HepG2 (cell line): ENCODE data around the gene TPI1. TPM values are rescaled to one million over a fixed set of nuclear protein-coding genes. Genes with fewer than 3 reads are reported as not detected.
A peak's percentile ranks its signal among the peaks of the same experiment; 100 is the strongest.

Experiments used
- BRD4 ChIP-seq: sonication (generic); formaldehyde crosslinking; IDR thresholded peaks from 2 replicates; pipeline ENCODE4 v1.4.0; 2020; ENCODE audit warnings: missing genetic modification reagents
- HCFC1 ChIP-seq: fragments of 150-350 bp; IDR thresholded peaks from 2 replicates; pipeline ENCODE4 v1.6.1; 2014; ENCODE audit warnings: low read depth, low read length
- HNRNPUL1 ChIP-seq: fragments of 200-400 bp; formaldehyde crosslinking; IDR thresholded peaks from 2 replicates; pipeline ENCODE4 v1.6.1; 2017; ENCODE audit warnings: low read depth, mild to moderate bottlenecking, low read length, moderate library complexity
- IKZF4 ChIP-seq: sonication (generic); formaldehyde crosslinking; IDR thresholded peaks from 2 replicates; pipeline ENCODE4 v1.5.1; 2020; ENCODE audit warnings: borderline replicate concordance, mild to moderate bottlenecking, low read depth, missing genetic modification reagents; ENCODE audit errors: not compliant biosample characterization
- KLF16 ChIP-seq, 2 experiments: sonication (generic) in 1 of 2; formaldehyde crosslinking in 1 of 2; IDR thresholded peaks; 2 replicates each; pipeline versions ENCODE4 v1.6.1 to v1.8.0; 2016 to 2023; ENCODE audit warnings: missing genetic modification reagents in 2 of 2, missing compliant biosample characterization in 1 of 2
- PLRG1 ChIP-seq: fragments of 450-650 bp; conservative IDR thresholded peaks from 2 replicates; pipeline ENCODE4 v1.6.1; 2016
- REL ChIP-seq: sonication (generic); formaldehyde crosslinking; conservative IDR thresholded peaks from 2 replicates; pipeline ENCODE4 v1.8.0; 2022; ENCODE audit warnings: mild to moderate bottlenecking, missing genetic modification reagents, moderate library complexity
- REPIN1 ChIP-seq: sonication (generic); formaldehyde crosslinking; IDR thresholded peaks from 2 replicates; pipeline ENCODE4 v1.8.0; 2022; ENCODE audit warnings: missing genetic modification reagents, low read depth, mild to moderate bottlenecking, borderline replicate concordance
- U2AF2 ChIP-seq: fragments of 200-400 bp; formaldehyde crosslinking; IDR thresholded peaks from 2 replicates; pipeline ENCODE4 v1.6.1; 2017; ENCODE audit warnings: low read depth, mild to moderate bottlenecking, low read length
- ZMYM2 ChIP-seq: sonication (generic); formaldehyde crosslinking; IDR thresholded peaks from 2 replicates; pipeline ENCODE4 v1.8.0; 2022; ENCODE audit warnings: mild to moderate bottlenecking, missing genetic modification reagents
- ZNF263 ChIP-seq: sonication (generic); formaldehyde crosslinking; IDR thresholded peaks from 2 replicates; pipeline ENCODE4 v1.4.0; 2020; ENCODE audit warnings: missing genetic modification reagents
- polyA plus RNA-seq, 8 experiments: library from polyadenylated mRNA; depleted of rRNA in 3 of 8; stranded (reverse) in 7 of 8; unstranded in 1 of 8; fragments of >200 nt; fragmentation: Illumina TruSeq in 4 of 8; extraction: Trizol in 4 of 8; gene quantifications; 2 replicates each; pipeline versions ENCODE4 v1.2.1 to v1.2.3, GENCODE V29; 2011 to 2016; ENCODE audit warnings: low read depth in 4 of 8, missing spikeins in 1 of 8, mixed read lengths in 1 of 8; ENCODE audit not compliant: insufficient read depth in 1 of 8
- total RNA-seq, 5 experiments: library from RNA; depleted of rRNA; stranded (reverse); fragments of >200 nt; fragmentation: Illumina TruSeq; extraction: Trizol; gene quantifications; 2 replicates each; pipeline ENCODE4 v1.2.3, GENCODE V29; 2016; ENCODE audit warnings: low read depth in 1 of 5
- TF ChIP-seq, protein P1 (sequence below): sonication (generic); formaldehyde crosslinking; IDR thresholded peaks from 2 replicates; pipeline ENCODE4 v1.9.0; 2021; ENCODE audit warnings: missing genetic modification reagents, borderline replicate concordance
- TF ChIP-seq, protein P2 (sequence below): sonication (generic); formaldehyde crosslinking; IDR thresholded peaks from 2 replicates; pipeline ENCODE4 v1.8.0; 2022; ENCODE audit warnings: mild to moderate bottlenecking, missing genetic modification reagents
- TF ChIP-seq, protein P3 (sequence below): IDR thresholded peaks from 2 replicates; pipeline ENCODE4 v1.6.1; 2012; ENCODE audit warnings: low read depth, low read length, improper control_type of control experiment
- TF ChIP-seq, protein P4 (sequence below): fragments of 450-650 bp; IDR thresholded peaks from 2 replicates; pipeline ENCODE4 v1.6.1; 2017
- TF ChIP-seq, protein P5 (sequence below): sonication (generic); formaldehyde crosslinking; IDR thresholded peaks from 2 replicates; pipeline ENCODE4 v1.4.0; 2020; ENCODE audit warnings: missing genetic modification reagents, borderline replicate concordance

The TPI1 gene
- total and polyA plus RNA-seq, 2 of the 13 experiments (the other 11 are each of a cell fraction or from before 2014, with no cell fraction given): 945 to 2,535 TPM

DNA sequence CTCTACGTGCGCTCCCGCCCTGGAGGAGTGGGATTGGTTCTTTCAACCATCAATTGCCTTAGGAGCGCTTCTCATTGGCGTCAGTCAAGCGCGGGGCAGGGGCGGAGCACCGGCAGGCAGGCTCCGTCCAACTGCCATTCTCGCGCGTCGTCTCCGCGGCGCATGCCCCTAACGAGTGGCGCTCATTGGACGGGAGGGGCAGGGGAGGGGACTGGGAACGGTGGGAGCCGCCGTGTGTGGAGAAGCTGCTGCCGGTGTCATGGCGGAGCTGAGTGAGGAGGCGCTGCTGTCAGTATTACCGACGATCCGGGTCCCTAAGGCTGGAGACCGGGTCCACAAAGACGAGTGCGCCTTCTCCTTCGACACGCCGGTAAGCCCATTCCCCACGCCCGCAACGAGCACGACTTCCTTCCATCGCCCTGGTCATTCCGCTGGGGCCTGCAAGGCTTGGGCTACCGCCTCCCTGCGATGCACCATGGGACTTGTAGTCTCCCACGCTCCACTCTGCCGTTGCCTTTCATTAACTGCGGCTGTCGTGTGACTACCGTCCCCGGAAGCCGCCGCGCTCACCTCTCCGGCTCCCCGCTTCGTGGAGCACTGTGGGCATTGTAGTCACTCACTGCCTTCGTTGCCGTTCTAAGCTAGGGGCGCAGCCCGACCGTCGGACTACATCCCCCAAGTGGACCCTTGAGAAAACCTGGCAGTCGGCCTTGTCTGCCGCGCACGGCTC, 15.2 kb upstream of the TPI1 start, which contains the start of gene USP5 (continued):
- TF ChIP-seq, protein P1, sequence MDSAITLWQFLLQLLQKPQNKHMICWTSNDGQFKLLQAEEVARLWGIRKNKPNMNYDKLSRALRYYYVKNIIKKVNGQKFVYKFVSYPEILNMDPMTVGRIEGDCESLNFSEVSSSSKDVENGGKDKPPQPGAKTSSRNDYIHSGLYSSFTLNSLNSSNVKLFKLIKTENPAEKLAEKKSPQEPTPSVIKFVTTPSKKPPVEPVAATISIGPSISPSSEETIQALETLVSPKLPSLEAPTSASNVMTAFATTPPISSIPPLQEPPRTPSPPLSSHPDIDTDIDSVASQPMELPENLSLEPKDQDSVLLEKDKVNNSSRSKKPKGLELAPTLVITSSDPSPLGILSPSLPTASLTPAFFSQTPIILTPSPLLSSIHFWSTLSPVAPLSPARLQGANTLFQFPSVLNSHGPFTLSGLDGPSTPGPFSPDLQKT: no peak; the same call in 1 of the 2 replicates
- TF ChIP-seq HNRNPUL1 (no peak), HCFC1 (peak; percentile 100), PLRG1 (no peak), REPIN1 (no peak; the same call in 1 of the 2 replicates), IKZF4 (CRISPR knock-in tag) (no peak), BRD4 (CRISPR knock-in tag) (no peak), REL (no peak), U2AF2 (no peak), KLF16 (CRISPR knock-in tag; IDR thresholded peaks at IDR 0.05) (peak in 1 of 2 experiments; percentile 86; a peak in 2 of 4 replicates), ZNF263 (CRISPR knock-in tag) (peak; percentile 54; the same call in 1 of the 2 replicates), ZMYM2 (CRISPR knock-in tag) (no peak)
- TF ChIP-seq, protein P2, sequence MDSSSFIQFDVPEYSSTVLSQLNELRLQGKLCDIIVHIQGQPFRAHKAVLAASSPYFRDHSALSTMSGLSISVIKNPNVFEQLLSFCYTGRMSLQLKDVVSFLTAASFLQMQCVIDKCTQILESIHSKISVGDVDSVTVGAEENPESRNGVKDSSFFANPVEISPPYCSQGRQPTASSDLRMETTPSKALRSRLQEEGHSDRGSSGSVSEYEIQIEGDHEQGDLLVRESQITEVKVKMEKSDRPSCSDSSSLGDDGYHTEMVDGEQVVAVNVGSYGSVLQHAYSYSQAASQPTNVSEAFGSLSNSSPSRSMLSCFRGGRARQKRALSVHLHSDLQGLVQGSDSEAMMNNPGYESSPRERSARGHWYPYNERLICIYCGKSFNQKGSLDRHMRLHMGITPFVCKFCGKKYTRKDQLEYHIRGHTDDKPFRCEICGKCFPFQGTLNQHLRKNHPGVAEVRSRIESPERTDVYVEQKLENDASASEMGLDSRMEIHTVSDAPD (CRISPR knock-in tag): 0 out of 2 replicates have a peak, but pooled peaks have one; percentile 19
- TF ChIP-seq, protein P3, sequence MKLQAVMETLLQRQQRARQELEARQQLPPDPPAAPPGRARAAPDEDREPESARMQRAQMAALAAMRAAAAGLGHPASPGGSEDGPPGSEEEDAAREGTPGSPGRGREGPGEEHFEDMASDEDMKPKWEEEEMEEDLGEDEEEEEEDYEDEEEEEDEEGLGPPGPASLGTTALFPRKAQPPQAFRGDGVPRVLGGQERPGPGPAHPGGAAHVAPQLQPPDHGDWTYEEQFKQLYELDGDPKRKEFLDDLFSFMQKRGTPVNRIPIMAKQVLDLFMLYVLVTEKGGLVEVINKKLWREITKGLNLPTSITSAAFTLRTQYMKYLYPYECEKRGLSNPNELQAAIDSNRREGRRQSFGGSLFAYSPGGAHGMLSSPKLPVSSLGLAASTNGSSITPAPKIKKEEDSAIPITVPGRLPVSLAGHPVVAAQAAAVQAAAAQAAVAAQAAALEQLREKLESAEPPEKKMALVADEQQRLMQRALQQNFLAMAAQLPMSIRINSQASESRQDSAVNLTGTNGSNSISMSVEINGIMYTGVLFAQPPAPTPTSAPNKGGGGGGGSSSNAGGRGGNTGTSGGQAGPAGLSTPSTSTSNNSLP: no peak
- TF ChIP-seq, protein P4, sequence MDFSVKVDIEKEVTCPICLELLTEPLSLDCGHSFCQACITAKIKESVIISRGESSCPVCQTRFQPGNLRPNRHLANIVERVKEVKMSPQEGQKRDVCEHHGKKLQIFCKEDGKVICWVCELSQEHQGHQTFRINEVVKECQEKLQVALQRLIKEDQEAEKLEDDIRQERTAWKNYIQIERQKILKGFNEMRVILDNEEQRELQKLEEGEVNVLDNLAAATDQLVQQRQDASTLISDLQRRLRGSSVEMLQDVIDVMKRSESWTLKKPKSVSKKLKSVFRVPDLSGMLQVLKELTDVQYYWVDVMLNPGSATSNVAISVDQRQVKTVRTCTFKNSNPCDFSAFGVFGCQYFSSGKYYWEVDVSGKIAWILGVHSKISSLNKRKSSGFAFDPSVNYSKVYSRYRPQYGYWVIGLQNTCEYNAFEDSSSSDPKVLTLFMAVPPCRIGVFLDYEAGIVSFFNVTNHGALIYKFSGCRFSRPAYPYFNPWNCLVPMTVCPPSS: no peak
- TF ChIP-seq, protein P5, sequence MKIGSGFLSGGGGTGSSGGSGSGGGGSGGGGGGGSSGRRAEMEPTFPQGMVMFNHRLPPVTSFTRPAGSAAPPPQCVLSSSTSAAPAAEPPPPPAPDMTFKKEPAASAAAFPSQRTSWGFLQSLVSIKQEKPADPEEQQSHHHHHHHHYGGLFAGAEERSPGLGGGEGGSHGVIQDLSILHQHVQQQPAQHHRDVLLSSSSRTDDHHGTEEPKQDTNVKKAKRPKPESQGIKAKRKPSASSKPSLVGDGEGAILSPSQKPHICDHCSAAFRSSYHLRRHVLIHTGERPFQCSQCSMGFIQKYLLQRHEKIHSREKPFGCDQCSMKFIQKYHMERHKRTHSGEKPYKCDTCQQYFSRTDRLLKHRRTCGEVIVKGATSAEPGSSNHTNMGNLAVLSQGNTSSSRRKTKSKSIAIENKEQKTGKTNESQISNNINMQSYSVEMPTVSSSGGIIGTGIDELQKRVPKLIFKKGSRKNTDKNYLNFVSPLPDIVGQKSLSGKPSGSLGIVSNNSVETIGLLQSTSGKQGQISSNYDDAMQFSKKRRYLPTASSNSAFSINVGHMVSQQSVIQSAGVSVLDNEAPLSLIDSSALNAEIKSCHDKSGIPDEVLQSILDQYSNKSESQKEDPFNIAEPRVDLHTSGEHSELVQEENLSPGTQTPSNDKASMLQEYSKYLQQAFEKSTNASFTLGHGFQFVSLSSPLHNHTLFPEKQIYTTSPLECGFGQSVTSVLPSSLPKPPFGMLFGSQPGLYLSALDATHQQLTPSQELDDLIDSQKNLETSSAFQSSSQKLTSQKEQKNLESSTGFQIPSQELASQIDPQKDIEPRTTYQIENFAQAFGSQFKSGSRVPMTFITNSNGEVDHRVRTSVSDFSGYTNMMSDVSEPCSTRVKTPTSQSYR (CRISPR knock-in tag): 0 out of 2 replicates have a peak, but pooled peaks have one; percentile 3
